ENCODE measurements around the gene TRIM50. TPM values are rescaled to one million over a fixed set of nuclear protein-coding genes. Genes with fewer than 3 reads are reported as not detected.
A peak's percentile ranks its signal among the peaks of the same experiment; 100 is the strongest.

The TRIM50 gene
- total RNA-seq, 1 donor from 2014 or later = not detected

DNA sequence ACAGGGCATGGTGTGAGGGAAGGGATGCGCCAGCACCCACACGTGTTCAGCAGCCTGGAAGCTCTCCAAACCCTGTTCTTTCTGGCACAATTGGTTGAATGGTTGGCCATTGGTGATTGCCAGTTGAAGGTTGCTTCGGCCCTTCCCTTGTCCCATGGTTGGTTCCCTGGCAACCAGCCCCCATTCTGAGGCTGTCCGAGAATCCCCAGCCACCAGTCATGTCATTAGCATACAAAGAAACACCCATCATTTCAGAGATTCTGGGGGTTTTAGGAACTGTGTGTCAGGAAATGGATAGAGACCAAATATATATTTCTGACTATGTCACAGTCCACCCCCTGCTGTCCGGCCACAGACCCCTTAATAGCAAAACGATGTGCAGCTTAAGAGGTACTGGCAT, 21.9 kb upstream of the TRIM50 start:
- Mint-ChIP-seq H3K4me1 (peaks cover 20% of the 10 kb centered on the region), H3K27me3 (ENCODE audit: low read depth) (no peaks in the 10 kb centered on the region), H3K27ac (ENCODE audit: unreplicated experiment) (no peak overlapping the region), H3K36me3 (ENCODE audit: low read depth) (no peaks in the 10 kb centered on the region), H3K9me3 (no peaks in the 10 kb centered on the region), H3K4me3 (no peak overlapping the region)
- TF ChIP-seq, protein P1, sequence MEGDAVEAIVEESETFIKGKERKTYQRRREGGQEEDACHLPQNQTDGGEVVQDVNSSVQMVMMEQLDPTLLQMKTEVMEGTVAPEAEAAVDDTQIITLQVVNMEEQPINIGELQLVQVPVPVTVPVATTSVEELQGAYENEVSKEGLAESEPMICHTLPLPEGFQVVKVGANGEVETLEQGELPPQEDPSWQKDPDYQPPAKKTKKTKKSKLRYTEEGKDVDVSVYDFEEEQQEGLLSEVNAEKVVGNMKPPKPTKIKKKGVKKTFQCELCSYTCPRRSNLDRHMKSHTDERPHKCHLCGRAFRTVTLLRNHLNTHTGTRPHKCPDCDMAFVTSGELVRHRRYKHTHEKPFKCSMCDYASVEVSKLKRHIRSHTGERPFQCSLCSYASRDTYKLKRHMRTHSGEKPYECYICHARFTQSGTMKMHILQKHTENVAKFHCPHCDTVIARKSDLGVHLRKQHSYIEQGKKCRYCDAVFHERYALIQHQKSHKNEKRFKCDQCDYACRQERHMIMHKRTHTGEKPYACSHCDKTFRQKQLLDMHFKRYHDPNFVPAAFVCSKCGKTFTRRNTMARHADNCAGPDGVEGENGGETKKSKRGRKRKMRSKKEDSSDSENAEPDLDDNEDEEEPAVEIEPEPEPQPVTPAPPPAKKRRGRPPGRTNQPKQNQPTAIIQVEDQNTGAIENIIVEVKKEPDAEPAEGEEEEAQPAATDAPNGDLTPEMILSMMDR (conservative IDR thresholded peaks at IDR 0.05) = no peak
- no peak for DNase-seq (ENCODE audit: low read depth, low spot score)

DNA sequence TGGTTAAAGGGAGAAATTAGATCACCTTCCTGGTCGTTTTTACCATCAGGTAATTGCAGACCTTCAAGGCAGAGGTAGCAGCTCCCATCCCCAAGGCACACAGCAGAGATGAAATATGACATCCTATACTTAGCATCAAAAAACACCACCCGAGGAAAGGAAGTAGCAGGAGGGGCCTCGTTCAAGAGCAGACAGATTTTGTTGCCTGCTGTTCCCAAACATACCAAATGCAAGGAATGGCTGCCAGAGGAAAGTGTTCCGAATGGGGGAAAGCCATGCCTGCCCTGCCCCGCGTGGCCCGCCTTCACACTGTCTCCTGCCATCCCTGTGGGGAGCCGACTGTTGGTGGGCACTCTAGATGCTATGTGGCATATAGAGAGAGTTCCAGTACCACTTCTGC, 18.1 kb upstream of the TRIM50 start:
- no peaks in the 10 kb centered on the region for H3K9me3 Mint-ChIP-seq
- H3K27me3 Mint-ChIP-seq (ENCODE audit: low read depth) = no peaks in the 10 kb centered on the region
- H3K27ac Mint-ChIP-seq (ENCODE audit: unreplicated experiment) = no peak overlapping the region
- TF ChIP-seq, protein P1 (conservative IDR thresholded peaks at IDR 0.05) = no peak
- H3K4me1 Mint-ChIP-seq = peaks cover 36% of the 10 kb centered on the region
- H3K4me3 Mint-ChIP-seq = no peak overlapping the region
- DNase-seq (ENCODE audit: low read depth, low spot score) = no peak
- H3K36me3 Mint-ChIP-seq (ENCODE audit: low read depth) = no peaks in the 10 kb centered on the region

GRCh38 chr7:73345538-73345937, 17.7 kb upstream of the TRIM50 start:
- Mint-ChIP-seq H3K4me1 (peaks cover 34% of the 10 kb centered on the region), H3K27me3 (ENCODE audit: low read depth) (no peaks in the 10 kb centered on the region), H3K9me3 (no peaks in the 10 kb centered on the region), H3K36me3 (ENCODE audit: low read depth) (no peaks in the 10 kb centered on the region), H3K27ac (ENCODE audit: unreplicated experiment) (peak overlapping the region; percentile 63), H3K4me3 (no peak overlapping the region)
- no peak for DNase-seq (ENCODE audit: low read depth, low spot score)
- TF ChIP-seq, protein P1 (conservative IDR thresholded peaks at IDR 0.05) = no peak

GRCh38 chr7:73343671-73344380, 15.9 kb upstream of the TRIM50 start:
- H3K4me1 Mint-ChIP-seq = peaks cover 25% of the 10 kb centered on the region
- H3K9me3 Mint-ChIP-seq = no peaks in the 10 kb centered on the region
- no peaks in the 10 kb centered on the region for H3K36me3 Mint-ChIP-seq (ENCODE audit: low read depth)
- H3K27me3 Mint-ChIP-seq (ENCODE audit: low read depth) = no peaks in the 10 kb centered on the region
- TF ChIP-seq, protein P1 (conservative IDR thresholded peaks at IDR 0.05) = no peak
- DNase-seq (ENCODE audit: low read depth, low spot score) = no peak
- H3K27ac Mint-ChIP-seq (ENCODE audit: unreplicated experiment) = peak overlapping the region; percentile 39
- H3K4me3 Mint-ChIP-seq = no peak overlapping the region

GRCh38 chr7:73342645-73343044, 14.8 kb upstream of the TRIM50 start:
- Mint-ChIP-seq H3K27me3 (ENCODE audit: low read depth) (no peaks in the 10 kb centered on the region), H3K27ac (ENCODE audit: unreplicated experiment) (no peak overlapping the region), H3K9me3 (no peaks in the 10 kb centered on the region), H3K4me1 (peaks cover 25% of the 10 kb centered on the region), H3K36me3 (ENCODE audit: low read depth) (no peaks in the 10 kb centered on the region), H3K4me3 (no peak overlapping the region)
- no peak for DNase-seq (ENCODE audit: low read depth, low spot score)
- TF ChIP-seq, protein P1 (conservative IDR thresholded peaks at IDR 0.05) = peak; percentile 57

Data from neural crest cell (in vitro differentiated cells).